ENCODE measurements around the gene RNF10.

DNA sequence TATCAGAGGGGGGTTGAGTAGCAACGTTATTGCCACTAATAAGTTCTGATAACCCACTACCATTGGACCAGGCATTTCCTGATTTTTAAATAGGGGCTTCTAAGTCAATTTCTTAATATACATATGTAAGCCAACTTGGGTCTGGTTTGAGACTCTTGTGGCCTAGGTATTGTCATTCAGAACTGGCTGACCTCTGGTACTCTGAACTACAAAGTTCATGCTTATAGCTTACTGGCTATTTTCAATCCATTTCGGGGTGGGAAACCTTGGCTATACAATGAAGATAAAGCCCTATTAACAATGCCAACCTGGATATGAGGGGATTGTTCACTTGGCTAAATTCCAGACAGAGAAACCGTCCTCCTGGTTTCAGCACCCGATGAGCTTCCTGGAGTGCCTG lies 29.6 kb upstream of the RNF10 start:
- TF ChIP-seq CTCF (IDR thresholded peaks at IDR 0.05) (no peak), ZFX (IDR thresholded peaks at IDR 0.05; ENCODE audit: borderline replicate concordance) (no peak)

Data from 22Rv1 (cell line).